HL-60/S4 treated with phorbol 12-myristate 13-acetate at 8.2 ng/mL for 4 days and 3 days (cell line): ENCODE data around the gene ZFAND3.

Source experiments
- in situ Hi-C: fragments of 300-500 bp; cut with MboI; formaldehyde crosslinking; loops from 2 replicates; pipeline ENCODE4 v1.15.0; 2022; ENCODE audit warnings: low sequenced_read_pairs

Gene ZFAND3

GRCh38 chr6:38077488-38078030 lies 258.0 kb downstream of the ZFAND3 start:
- in situ Hi-C loops, result no loop called here

- in situ Hi-C loops, result no loop called here
Observed at GRCh38 chr6:38078671-38079070, 259.1 kb downstream of the ZFAND3 start.

DNA sequence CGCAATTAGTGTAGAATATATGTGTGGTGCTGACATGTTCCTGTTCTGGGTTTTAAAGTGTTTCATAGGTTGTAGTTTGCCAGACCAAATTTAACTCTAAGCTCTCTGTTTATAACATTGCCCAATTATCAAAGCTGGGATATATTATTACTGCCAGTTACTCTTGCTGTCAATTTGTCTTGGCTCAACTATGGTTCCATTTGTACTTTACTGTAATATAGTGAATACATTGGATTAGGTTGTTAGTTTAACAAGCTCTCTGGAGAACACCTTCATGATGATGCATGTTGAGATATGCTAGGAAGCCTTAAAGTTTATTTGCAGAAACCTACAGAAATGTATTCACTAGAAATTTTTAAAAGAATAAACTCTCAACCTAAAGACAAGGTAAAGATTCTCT lies 259.6 kb downstream of the ZFAND3 start:
- in situ Hi-C loops, result no loop called here

GRCh38 chr6:38079537-38079936 lies 260.0 kb downstream of the ZFAND3 start:
- in situ Hi-C loops, result no loop called here

DNA sequence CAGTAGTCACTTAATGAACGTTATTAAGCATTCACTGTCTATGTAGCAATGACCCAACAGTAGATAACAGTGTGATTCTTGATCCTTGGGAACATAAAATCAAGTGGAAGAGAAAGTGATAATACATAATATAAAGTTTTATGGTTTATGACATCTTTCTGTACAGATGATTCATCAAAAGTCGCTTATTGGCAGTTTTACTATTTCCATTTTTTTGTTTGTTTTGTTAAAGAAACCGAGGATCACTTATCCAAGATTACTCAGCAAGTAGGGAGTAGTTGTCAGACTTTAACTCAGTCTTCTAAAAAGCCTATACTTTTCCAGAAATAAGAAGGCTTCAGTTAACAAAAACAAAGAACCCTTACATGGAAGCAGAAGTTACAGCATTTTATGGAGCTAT lies 260.8 kb downstream of the ZFAND3 start:
- in situ Hi-C loops, result no loop called here

GRCh38 chr6:38080889-38081288 lies 261.4 kb downstream of the ZFAND3 start:
- in situ Hi-C loops, result no loop called here

DNA sequence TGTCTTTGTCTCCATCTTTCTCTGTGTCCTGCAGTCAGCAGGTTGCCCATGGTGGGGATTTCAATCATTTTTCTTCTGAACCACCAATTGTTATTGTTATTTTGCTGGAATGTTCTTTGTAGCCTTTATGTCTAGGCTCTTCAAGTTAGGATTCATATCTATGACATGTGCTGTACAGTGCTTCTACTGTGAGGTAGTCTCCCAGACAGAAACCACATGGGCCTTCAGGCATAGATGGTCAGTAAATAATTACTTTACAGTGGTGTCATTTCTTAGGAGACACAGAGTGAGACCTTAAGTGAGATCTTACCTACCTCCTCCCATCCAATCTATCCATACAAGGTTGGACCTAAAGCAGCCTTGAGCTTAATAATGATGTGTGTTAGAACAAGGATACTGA lies 265.5 kb downstream of the ZFAND3 start:
- in situ Hi-C loops, result no loop called here

DNA sequence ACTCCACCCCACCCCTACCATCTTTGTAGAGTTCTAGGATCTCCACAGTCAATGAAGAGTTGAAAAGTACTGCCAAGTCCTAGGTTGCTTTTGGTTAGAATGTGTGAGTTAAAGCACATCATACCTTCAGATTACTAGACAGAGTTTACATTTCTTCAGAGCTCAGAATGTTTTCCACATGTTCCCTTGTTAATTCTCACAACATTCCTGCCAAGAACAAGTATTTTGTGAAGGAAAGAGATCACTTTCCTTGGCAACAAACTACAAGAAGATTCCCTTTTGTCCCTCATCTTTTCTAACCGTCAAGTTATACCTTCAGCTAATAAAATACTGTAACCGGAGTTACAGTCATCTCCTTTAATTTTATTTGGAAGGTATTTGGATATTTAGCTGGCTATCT lies 266.8 kb downstream of the ZFAND3 start:
- in situ Hi-C loops, result no loop called here

DNA sequence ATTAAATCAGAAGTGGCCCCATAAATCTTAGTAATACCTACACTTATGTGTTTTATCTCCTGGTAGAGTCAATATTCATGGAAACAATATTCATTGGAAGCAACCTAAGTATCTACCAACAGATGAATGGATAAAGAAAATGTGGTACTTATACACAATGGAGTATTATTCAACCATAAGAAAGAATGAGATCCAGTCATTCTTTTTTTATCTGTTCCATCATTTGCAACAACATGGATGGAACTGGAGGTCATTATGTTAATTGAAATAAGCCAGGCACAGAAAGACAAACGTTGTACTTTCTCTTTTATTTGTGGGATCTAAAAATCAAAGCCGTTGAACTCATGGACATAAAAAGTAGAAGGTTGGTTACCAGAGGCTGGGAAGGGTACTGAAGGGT lies 268.5 kb downstream of the ZFAND3 start:
- in situ Hi-C loops, result no loop called here

DNA sequence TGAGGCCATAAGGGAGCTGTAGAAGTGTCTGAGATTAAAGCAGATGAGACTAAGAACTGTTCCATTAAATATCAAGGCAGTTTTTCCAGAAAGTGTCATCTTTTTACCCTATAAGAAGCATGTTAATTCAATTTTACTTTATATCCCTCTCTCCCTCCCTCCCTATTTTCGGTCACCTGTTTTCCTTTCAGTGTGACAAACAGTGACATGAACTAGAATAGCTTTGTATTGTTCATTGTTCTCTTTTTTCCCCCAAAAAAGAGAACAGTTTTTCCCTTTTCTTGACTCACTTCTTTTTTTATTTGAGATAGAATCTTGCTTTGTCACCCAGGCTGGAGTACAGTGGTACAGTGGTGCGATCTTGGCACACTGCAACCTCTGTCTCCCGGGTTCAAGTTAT lies 269.3 kb downstream of the ZFAND3 start:
- in situ Hi-C loops, result no loop called here

DNA sequence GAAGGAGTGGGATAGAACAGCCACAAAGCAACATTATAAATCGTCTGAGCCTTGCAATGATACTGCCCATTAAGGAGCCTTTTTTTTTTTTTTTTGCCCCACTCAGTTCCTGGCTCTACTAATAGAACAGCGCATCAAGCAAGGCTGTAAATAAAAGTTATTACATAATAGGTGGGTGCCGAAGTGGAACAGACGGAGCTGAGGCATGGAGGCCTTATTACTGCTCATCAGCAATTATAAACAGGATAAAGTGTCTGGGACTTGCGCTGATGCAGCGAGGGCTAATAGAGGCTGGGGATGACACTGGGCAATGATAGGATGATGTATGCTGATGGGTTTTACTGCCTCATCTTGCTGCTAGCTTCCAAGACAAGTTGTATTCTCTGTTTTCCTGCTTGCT lies 272.1 kb downstream of the ZFAND3 start:
- in situ Hi-C loops, result no loop called here

DNA sequence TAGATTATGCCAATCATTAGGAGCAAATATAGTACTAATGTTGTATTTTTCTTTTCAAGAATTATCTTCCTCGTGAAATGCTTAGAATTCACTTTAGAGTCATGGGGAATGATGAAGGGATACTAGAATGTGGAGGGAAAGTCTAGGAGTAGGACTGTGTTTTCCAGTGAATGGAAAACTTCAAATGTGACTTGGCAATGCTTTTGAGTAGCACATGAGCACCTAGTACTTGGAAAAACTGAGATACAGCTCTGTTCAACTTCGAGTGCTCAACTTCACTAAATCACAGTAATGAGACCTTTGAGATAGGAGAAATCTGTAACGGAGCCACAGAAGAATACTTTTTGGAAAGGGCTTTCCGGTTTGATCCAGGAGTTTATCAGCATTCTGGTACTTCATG lies 272.9 kb downstream of the ZFAND3 start:
- in situ Hi-C loops, result no loop called here

DNA sequence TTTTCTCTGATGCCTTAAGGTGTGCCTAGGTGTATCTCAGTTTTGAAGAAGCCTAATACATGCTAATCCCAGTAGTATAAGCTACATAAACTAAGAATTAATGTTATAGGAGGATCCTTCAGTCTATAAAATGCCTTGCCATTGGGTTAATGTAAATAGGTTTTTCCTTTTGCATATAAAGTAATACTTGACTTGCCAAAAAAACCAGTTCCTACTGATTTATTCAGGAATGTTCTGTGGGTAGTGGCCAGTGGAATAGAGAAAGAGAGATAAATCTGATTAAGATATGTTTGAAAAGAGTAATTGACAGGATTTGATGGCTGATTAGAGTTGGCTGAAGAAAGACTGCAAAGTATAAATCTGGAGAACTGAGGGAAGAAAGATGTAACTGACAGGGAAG lies 273.4 kb downstream of the ZFAND3 start:
- in situ Hi-C loops, result no loop called here

- in situ Hi-C loops, result no loop called here
Observed at GRCh38 chr6:38095054-38095453, 275.5 kb downstream of the ZFAND3 start.

- in situ Hi-C loops, result no loop called here
Observed at GRCh38 chr6:38099221-38099620, 279.7 kb downstream of the ZFAND3 start.

GRCh38 chr6:38100380-38100779 lies 280.9 kb downstream of the ZFAND3 start:
- in situ Hi-C loops, result no loop called here

GRCh38 chr6:38103921-38104320 lies 284.4 kb downstream of the ZFAND3 start:
- in situ Hi-C loops, result no loop called here

GRCh38 chr6:38105066-38105465 lies 285.5 kb downstream of the ZFAND3 start:
- in situ Hi-C loops, result no loop called here

- in situ Hi-C loops, result no loop called here
Observed at GRCh38 chr6:38107073-38107472, 287.5 kb downstream of the ZFAND3 start.

- in situ Hi-C loops, result no loop called here
Observed at GRCh38 chr6:38110481-38110971, 291.0 kb downstream of the ZFAND3 start.

DNA sequence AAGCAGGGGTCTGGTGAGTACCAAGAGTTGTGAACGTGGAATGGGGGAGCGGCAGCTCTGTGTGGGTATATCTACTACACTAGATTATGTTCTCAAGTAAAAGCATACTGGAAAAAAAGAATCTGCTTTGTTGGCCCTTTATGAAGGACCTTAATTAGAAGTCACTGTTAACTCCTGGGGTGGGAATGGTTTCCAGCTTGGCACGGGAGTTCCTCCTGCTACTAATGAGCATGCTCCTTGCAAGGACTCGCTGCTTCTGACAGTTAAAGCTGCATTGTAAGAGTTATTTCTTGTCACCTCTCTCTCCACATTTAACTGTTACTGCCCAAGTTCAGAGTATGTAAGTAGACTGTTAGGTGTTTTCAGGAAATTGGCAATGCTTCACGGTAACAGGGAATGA lies 292.7 kb downstream of the ZFAND3 start:
- in situ Hi-C loops, result no loop called here

- in situ Hi-C loops, result no loop called here
Observed at GRCh38 chr6:38113825-38114576, 294.5 kb downstream of the ZFAND3 start.
